Adrenal gland (tissue), 5 donors: ENCODE measurements around the gene DLG2.

Experiments
- POLR2A ChIP-seq, 2 donors: fragments of 450-650 bp; IDR thresholded peaks; one replicate each; pipeline ENCODE4 v1.6.1; 2017; ENCODE audit warnings: antibody characterized with exemption in 2 of 2, mild to moderate bottlenecking in 2 of 2, moderate library complexity in 1 of 2
- TF ChIP-seq, protein P1 (sequence below), 6 experiments: fragments of 450-650 bp in 4 of 6; fragments of 200-600 bp in 2 of 6; sonication (generic) in 1 of 6; IDR thresholded peaks; 1 replicate in 5 of 6; 2 replicates in 1 of 6; pipeline versions ENCODE4 v1.5.1 to v1.8.0; 2016 to 2021; ENCODE audit warnings: antibody characterized with exemption in 6 of 6, mild to moderate bottlenecking in 2 of 6, moderate library complexity in 1 of 6
- donor health status: DM: no; HTN: no; CAD: no.

- TF ChIP-seq, protein P1, sequence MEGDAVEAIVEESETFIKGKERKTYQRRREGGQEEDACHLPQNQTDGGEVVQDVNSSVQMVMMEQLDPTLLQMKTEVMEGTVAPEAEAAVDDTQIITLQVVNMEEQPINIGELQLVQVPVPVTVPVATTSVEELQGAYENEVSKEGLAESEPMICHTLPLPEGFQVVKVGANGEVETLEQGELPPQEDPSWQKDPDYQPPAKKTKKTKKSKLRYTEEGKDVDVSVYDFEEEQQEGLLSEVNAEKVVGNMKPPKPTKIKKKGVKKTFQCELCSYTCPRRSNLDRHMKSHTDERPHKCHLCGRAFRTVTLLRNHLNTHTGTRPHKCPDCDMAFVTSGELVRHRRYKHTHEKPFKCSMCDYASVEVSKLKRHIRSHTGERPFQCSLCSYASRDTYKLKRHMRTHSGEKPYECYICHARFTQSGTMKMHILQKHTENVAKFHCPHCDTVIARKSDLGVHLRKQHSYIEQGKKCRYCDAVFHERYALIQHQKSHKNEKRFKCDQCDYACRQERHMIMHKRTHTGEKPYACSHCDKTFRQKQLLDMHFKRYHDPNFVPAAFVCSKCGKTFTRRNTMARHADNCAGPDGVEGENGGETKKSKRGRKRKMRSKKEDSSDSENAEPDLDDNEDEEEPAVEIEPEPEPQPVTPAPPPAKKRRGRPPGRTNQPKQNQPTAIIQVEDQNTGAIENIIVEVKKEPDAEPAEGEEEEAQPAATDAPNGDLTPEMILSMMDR (IDR thresholded peaks at IDR 0.05) = no peak
- no peak for TF ChIP-seq POLR2A (IDR thresholded peaks at IDR 0.05)
These were observed 1230.6 kb downstream of the DLG2 start for GRCh38 chr11:84396521-84396920.
